Activated CD4-positive, CD25-positive, alpha-beta regulatory T cell treated with anti-CD3 and anti-CD28 coated beads, Interleukin-2, amount 50 U/mL, for 24 hours (primary cell): ENCODE data around the gene SPTY2D1.
"Not testable (repeated sequence)": the region's sequence is repeated elsewhere in the genome, so short reads cannot be mapped to it uniquely, and the experiment has no call there.

Experiments
- ATAC-seq, 2 donors: fragments of 150-1000 bp; cut with Tn5 transposase; one replicate each; pipeline ENCODE4 v1.10.0; 2021; ENCODE audit warnings: mild to moderate bottlenecking in 1 of 2, moderate library complexity in 1 of 2

Gene SPTY2D1

GRCh38 chr11:18634140-18635032 lies at the start of gene SPTY2D1:
SPTY2D1 (minus strand) TSS chr11:18634342; CDS start chr11:18634257, 85 bp downstream.
- ATAC-seq, result peak; percentile 93 to 95

GRCh38 chr11:18682466-18682865 lies 48.3 kb upstream of the SPTY2D1 start:
- ATAC-seq, result no peak

GRCh38 chr11:18681949-18682348 lies 47.8 kb upstream of the SPTY2D1 start:
- ATAC-seq, result not testable (repeated sequence)

- ATAC-seq, result no peak
These were observed 43.4 kb upstream of the SPTY2D1 start for GRCh38 chr11:18677560-18677959.

- ATAC-seq, result no peak
These were observed 42.7 kb upstream of the SPTY2D1 start for GRCh38 chr11:18676803-18677202.

- peak; percentile 97 for ATAC-seq
These were observed 38.1 kb upstream of the SPTY2D1 start for GRCh38 chr11:18672209-18672608.

- ATAC-seq, result peak; percentile 15 to 28
These were observed 37.1 kb upstream of the SPTY2D1 start for GRCh38 chr11:18671246-18671645.

- ATAC-seq, result no peak
These were observed 35.6 kb upstream of the SPTY2D1 start for GRCh38 chr11:18669711-18670110.

GRCh38 chr11:18669219-18669596 lies 35.1 kb upstream of the SPTY2D1 start:
- ATAC-seq, result peak; percentile 50 to 54

GRCh38 chr11:18668131-18668530 lies 34.0 kb upstream of the SPTY2D1 start:
- ATAC-seq, result no peak

- not testable (repeated sequence) for ATAC-seq
These were observed 31.3 kb upstream of the SPTY2D1 start for GRCh38 chr11:18665353-18665872.

GRCh38 chr11:18657673-18658072 lies 23.5 kb upstream of the SPTY2D1 start:
- no peak for ATAC-seq

GRCh38 chr11:18650859-18651557 lies 16.9 kb upstream of the SPTY2D1 start:
- no peak for ATAC-seq

- ATAC-seq, result no peak
These were observed 16.2 kb upstream of the SPTY2D1 start for GRCh38 chr11:18650353-18650752.

GRCh38 chr11:18643034-18643433 lies 8.9 kb upstream of the SPTY2D1 start:
- ATAC-seq, result not testable (repeated sequence)

- ATAC-seq, result no peak
These were observed 7.5 kb upstream of the SPTY2D1 start for GRCh38 chr11:18641677-18642076.

- ATAC-seq, result peak; percentile 4 to 22
These were observed 644 bp downstream of the SPTY2D1 start for GRCh38 chr11:18633256-18634139.

- ATAC-seq, result no peak
These were observed 1.3 kb downstream of the SPTY2D1 start for GRCh38 chr11:18632841-18633240.

GRCh38 chr11:18624161-18624560 lies 10.0 kb downstream of the SPTY2D1 start:
- ATAC-seq, result no peak

- no peak for ATAC-seq
These were observed 10.4 kb downstream of the SPTY2D1 start for GRCh38 chr11:18623707-18624106.

- no peak for ATAC-seq
These were observed 15.7 kb downstream of the SPTY2D1 start for GRCh38 chr11:18618342-18619025.
